ENCODE results near the gene ALAS1.

Gene ALAS1

DNA sequence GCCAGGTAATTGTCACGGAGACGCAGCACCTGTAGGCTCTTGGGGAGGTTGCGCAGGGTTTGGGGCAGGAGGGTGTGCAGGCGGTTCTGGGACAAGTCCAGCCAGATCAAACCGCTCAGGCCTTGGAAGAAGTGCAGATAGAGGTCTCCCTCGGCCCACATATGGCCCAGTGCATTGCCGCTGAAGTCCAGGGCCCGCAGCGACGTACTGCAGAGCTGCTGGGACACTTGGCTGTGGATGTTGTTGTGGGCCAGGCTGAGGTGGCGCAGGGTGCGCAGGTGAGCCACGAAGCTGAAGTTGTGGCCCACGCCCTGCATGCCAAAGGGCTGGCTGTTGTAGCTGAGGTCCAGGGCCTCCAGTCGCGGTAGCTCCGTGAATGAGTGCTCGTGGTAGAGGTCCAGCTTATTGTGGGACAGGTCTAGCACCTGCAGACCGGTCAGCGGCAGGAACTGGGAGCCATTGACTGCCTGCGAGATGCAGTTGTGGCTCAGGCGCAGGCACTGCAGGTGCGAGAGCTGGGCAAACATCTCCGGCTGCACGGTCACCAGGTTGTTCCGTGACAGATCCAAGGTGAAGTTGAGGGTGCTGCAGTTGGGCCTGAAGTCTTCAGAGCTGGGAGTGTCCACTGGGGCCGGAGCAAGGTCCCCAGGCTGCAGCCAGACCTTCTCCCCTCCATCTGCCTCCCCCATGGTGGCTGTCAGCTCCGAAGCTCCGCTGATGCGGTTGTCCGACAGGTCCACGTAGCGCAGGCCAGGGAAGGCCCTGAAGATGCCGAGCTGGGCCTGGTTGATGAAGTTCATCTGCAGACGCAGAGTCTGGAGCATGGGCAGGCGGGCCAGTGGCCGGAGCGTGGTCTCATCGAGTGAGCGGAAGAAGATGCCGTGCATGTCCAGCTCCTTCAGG is 24.6 kb downstream of the ALAS1 start:
- DNase-seq, result no peak

- DNase-seq, result no peak
These were observed 25.8 kb downstream of the ALAS1 start for GRCh38 chr3:52223449-52224408.

GRCh38 chr3:52225452-52226228 is 27.7 kb downstream of the ALAS1 start, which contains the start of gene TLR9:
TLR9 (minus strand) TSS chr3:52225645; CDS start chr3:52225529, 116 bp downstream.
- DNase-seq, result no peak

- no peak for DNase-seq
These were observed 28.4 kb downstream of the ALAS1 start for GRCh38 chr3:52226229-52226817.

- DNase-seq, result no peak
These were observed 29.2 kb downstream of the ALAS1 start for GRCh38 chr3:52227117-52227516.

- DNase-seq, result no peak
These were observed 29.8 kb downstream of the ALAS1 start for GRCh38 chr3:52227766-52228165.

- DNase-seq, result no peak
These were observed 30.3 kb downstream of the ALAS1 start for GRCh38 chr3:52228266-52228665.

DNA sequence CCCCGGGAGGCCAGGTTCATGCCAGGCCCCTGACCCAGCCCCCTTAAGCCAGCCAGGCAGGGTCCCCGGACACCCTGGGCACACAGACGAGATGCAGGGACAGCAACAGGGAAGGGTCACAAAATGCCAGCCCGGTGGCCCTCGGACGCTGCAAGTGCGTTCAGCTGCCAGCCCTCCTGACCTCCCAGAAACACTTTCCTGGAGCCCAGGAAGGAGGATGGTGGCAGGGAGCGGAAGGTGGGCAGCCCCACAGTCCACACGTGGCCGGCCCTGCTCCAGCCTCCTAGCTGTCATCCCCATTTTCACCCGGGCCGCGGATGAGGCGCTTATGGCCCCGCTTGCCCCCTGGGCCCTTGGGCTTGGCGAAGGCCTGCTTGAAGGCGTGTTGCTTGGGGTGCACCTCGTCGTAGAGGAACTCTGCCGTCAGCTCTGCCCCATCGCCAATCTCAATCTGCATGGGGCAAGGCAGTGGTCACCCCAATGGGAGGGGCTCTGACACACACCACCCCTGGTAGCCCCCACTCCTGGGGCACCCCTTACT is 30.9 kb downstream of the ALAS1 start:
- no peak for DNase-seq

GRCh38 chr3:52229656-52230055 is 31.7 kb downstream of the ALAS1 start:
- no peak for DNase-seq

GRCh38 chr3:52230461-52230860 is 32.5 kb downstream of the ALAS1 start:
- no peak for DNase-seq

GRCh38 chr3:52230889-52231499 is 33.0 kb downstream of the ALAS1 start:
- DNase-seq, result no peak

GRCh38 chr3:52231502-52232278 is 33.7 kb downstream of the ALAS1 start:
- peak; percentile 68 for DNase-seq

DNA sequence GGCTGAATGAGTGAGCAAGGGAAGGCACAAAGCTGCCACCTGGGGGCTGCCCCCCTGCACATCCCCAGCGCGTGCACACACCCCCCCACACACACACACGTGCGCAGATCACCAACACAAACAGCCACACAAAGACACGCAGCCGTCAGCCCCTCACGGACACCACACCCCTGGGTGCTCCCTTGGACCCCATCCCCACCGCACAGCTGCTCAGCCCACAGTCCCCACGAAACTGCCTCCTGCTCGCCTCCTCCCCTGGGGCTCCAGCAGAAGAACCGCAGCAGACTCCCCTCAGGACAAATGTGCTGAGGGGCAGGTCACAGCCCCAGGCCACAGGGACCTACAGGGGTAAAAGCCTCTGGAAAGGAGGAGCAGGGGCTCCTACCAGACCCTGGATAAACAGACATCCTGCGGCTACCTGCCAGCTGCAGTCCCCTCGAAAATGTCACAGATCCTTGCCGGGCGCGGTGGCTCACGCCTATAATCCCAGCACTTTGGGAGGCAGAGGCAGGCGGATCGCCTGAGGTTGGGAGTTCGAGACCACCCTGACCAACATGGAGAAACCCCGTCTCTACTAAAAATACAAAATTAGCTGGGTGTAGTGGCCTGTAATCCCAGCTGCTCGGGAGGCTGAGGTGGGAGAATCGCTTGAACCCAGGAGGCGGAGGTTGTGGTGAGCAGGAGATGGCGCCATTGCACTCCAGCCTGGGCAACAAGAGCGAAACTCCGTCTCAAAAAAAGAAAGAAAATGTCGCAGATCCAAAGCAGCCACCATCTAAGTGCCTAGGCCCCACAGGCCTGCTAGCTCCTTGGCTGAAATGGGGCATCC is 34.5 kb downstream of the ALAS1 start:
- DNase-seq, result no peak

DNA sequence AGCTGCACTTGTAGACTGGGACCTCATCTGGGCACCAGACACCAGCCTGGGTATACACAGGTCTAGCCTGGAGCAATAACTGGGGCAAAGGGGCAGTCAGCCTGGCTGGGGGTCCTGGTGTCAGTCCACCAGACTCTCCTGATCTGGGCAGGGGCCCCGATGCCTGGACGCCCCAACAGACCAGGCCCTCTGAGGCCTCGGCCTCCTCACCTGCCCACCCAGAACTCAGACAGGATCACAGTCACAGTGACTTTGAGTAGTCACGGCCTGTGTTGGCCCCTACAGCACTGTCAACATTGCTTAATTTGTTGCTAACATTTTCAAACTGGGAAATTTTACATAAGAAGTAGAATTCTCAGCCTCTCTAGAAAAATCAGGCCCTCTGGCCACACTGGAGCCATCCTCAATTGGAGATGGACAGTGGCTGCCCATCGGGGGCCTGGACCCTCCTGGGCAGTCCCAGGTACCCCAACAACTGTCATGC is 35.2 kb downstream of the ALAS1 start:
- no peak for DNase-seq

DNA sequence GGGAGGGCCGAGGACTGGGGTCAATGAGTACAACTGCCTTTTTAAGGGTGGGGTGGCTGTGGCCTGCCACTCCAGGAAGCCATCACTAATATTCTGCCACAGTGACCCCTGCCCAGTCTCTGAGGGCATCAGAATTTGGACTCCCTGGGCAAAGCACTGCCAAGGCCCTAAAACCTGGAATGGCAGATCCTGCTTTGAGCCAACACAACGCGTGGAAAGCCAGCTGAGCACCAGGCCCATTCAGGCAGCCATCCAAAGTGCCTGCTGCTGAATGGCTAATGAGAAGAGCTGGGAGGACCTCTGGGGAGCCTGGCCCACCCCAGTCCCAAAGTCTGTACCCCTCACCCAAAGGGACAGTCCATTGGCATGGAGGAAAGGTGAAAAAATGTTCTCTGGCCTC is 36.0 kb downstream of the ALAS1 start:
- no peak for DNase-seq

DNA sequence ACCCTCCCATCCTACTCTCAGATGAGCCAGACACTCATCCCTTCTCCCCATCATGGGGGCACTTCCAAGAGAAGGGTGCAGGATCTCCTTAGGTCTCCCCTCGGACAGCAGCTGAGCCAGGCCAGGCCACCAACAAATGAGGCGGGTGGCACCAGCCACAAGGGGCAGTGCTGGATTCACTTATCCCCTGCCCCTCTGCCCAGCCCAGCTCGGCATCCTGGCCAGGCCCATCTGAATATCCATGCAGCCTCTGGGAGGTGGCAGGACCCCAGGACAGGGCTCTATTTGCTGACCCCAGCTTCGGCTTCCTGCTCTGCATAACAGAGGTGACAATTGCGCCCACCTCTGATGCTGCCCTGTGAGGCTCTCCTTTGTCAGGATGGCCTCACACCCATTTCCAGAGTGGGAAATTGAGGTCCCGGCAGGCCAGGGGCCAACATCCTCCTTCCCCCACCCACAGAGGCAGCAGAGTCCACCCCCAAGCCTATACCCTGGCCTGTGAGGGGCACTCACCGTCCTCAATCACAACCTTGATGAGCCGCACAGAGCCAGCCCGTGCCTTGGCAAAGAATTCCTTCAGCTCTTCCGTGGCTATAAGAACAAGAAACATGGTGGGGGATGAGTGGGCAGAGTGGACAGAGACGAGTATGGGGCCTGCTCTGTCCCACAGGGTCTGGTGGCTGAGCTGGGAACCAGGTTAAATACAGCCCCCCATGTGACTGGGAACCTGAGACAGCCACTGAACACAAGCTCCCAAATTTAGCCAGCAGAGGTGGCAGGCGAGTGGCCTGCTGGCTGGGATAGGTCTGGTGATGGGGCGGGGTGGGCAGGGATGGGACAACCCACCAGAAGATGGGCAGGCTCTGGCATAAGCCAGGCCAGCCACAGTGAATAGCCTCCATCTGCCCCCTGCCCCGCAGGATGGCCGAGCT is 36.8 kb downstream of the ALAS1 start:
- DNase-seq, result no peak

GRCh38 chr3:52236424-52236886 is 38.5 kb downstream of the ALAS1 start:
- no peak for DNase-seq

GRCh38 chr3:52237006-52237656 is 39.2 kb downstream of the ALAS1 start:
- no peak for DNase-seq
